ENCODE measurements around the gene SECTM1.
A peak's percentile ranks its signal among the peaks of the same experiment; 100 is the strongest.

SECTM1 gene

DNA sequence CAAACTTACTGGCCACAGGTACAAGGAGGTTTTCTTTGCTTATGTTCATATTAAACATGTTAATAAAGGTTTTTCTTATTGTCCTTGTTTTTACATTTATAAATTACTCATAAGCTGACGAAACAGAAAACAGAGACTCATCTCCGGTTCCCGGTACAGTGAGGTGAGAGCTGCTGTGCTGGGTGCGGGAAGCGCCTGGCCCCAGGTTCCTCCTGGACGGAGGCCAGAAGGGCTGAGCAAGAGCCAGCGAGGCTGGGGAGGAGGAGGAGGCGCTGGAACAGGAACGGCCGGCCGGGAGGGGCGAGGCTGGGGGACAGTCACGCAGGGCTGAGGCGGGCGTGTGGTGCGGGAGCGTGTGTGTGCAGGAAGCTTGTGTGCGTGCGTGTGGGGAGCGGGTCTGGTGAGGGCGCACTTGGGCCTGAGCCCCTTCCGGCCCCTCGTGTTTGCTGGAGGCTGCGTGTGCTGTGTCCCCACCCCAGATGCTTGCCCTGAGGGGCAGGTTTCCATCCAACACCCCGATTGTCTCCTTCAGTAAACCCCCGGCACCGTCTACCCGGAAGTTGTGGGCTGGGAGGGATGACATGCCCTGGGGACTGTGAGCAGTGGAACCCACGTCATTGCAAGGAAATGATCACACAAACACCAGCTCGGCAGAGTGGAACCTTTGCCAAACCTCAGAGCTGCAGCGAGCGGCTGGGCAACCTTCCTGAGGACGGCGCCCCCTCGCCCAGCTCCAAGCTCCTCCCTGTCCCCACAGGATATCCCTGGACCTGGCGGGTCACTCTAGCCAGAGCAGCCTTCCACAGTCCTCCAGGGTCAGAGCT is 35.6 kb downstream of the SECTM1 start:
- DNase-seq: no peak

DNA sequence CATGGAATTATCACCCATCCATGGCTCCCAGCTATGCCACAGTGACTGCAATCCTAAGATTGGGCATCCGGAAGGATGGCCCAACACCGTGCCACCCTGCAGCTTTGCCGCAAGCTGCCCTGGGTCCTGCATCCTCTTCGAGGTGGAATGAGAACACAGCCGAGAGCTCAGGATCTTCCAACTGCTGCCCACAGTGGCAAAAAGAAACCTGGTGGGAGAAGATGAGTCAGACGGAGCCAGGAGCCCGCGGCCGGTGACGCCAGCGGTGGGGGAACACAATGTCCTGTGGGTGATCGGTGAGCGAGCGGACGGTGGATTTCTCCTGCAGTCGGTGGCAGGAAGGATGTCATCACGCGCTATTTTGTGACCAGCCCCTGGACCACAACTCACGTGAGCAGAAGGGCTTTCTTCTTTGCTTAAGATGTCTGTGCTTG is 36.3 kb downstream of the SECTM1 start:
- DNase-seq: no peak

DNA sequence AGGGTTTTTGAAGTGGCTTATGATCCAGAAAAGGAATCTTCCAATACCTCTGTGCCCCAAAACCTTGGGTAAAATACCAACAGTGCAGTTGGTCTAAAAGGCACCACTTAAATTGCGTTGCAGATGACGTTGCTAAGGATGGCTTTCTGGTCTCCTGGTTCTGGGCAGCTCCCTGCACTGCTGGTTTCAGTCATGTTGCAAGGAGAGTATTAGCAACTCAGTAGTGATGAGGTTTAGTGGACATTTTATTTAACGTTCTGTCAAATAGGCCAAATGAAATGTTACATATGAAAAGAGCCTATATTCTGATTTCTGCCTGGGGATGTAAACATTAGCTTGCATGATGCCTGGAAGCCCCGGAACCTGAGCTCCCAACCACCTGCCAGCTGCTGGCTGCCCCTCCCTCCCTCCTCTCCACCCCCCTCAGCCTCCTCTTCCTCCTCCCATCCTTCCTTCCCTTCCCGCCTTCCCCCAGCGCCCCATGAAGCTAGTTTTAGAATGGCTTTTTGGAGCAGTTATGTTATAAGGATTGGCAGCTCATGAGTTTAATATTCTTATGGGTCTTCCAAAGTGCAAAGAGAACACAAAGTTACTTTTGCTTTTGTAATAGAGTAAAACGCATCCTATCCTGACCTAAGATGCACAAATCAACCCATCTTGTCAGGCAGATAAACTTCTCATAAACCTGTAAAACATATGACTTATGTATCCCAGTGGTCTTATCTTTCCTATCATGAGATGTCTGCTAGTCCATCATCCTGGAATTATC is 36.9 kb downstream of the SECTM1 start:
- no peak for DNase-seq

DNA sequence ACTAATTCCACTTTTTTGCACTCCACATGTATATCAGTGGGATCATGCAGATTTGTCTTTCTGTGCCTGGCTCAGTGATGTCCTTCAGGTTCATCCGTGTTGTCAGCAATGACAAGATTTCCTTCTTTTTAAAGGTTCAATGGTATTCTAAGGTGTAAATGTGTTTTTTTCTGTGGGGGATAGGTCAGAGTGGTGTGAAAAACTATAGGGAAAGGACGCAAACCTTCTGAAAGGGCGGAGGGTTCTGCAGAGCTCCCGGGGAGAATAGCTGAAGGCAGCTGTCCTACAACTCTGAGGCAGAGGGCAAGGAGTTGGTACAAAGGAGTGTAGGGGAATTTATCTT is 38.1 kb downstream of the SECTM1 start:
- DNase-seq: no peak

DNA sequence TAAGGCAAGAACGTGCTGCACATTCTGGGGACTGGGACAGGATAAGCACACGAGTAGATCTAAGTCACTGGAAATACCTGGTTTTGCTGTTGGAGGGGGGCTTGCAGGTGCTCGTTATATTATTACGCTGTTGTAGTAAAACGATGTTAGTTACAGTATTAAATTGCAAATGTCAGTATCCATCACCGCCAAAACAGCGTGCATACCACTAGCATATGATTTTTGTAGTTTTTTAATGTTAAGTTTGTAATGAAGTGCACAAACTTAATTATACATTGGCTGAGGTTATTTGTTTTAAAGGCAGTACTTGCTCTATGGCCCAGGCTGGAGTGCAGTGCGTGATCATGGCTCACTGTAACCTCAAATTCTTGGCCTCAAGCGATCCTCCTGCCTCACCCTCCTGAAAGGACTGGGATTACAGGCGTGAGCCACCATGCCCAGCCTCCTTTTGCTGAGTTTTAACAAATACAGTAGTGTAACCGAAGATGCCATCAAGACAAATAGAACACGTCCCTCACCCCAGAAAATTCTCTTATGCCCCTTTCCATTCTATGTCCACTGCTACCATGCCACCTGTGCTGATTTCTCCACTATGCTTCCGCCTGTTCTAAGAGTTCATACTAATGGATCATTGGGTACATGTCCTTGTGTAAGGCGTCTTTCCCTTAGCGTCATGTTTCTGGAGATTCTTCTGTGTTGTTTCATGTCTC is 39.3 kb downstream of the SECTM1 start:
- DNase-seq: no peak

DNA sequence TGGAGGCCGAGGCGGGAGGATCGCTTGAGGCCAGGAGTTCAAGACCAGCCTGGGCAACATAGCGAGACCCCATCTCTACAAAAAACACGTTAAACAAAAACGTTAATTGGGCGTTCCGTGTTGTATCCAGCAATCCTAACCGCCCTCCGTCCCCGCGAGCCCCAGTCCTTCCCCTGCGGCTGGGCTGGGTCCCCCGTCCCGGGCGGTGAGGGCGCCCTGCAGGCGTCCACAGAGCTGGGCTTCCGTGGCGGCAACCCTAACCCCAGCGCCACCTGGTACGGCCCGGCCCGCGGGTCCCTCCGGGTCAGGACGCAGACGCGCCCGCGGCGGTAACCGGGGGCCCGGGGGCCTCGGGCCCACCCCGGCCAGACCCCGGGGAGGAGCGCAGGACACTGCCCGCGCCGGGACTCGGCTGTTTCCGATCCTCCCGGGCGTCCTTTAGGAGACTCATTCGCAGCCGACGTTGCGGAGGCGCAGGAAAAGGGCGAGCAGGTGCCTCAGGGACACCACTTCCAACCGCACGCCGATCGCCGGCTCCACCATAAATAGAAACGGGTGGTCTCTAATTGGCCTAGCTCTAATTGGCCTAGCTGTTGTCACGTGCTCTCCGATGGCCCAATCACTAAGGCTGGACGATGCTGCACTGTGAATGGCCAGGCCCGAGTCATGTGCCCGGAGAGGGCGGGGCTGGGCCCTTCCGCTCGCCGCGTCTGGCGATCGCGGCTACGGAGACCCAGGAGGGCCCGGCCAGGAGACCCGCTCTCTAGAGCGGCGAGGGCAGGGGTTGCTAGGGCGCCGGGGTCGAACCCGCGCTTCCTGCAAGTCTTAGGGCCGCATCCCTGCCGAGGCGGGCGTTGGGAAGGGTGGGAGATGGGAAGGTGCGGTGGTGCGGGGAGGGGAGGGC is 41.1 kb downstream of the SECTM1 start:
- peak; percentile 94 for DNase-seq

DNA sequence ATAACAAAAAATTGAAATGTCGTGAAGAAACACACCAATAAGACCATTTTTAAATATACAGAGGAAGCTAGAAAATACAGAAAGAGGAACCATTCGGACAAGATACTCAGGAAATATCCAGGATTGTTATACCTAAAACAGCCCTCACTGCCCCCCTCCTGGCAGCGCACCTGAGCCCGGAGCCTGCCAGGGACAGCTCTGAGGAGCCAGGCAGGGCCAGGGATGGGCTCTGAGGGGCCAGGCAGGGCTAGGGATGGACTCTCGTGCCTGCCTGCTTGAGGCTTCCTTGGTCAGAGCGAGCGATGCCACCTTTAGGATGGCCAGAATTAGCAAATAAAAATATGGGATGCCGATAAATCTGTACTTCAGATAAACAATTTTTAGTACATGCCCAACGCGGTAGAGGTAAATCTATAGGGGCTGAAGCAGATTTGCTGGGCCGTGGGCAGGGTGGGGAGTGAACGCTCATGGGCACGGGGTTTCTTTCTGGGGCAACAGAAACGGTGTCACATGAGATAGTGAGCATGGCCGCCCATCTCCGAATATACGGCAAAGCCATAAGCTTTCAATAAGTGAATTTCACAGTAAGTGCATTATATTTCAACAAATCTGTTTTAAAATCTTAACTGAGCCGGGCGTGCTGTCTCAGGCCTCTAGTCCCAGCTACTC is 41.9 kb downstream of the SECTM1 start:
- no peak for DNase-seq

DNA sequence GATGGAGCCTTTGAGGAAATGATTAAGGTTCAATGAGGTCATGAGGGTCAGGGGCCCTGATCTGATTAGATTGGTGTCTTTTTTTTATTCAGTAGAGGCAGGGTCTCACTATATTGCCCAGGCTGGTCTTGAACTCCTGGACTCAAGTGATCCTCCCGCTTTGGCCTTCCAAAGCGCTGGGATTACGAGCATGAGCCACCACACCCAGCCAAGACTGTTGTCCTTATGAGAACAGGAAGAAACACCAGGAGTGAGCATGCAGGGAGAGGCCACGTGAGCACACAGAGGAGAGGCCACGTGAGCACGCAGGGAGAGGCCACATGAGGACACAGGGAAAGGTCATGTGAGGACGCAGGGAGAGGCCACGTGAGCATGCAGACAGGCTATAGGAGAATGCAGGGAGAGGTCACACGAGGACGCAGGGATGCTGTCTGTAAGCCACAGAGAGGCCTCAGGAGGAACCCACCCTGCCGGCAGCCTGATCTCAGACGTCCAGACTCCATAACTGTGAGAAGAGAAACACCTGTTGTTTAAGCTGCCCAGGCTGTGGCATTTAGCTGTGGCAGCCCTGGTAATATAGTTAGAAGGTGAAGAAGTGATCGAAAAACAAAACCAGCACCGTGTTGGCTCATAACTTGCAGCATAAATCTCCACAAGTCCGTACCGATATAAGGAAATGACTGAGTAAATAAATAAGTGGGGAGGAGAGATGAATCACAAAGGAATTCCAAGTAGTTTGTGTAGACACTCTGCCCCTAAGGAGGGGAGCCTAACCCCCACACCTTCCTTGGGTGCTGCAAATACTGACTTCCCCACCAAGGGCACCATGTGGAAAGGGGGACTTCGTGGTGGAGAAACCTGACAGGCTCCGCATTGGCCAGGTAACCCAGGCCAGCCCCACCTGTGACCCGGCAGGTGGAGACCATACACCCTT is 45.4 kb downstream of the SECTM1 start:
- DNase-seq: no peak

DNA sequence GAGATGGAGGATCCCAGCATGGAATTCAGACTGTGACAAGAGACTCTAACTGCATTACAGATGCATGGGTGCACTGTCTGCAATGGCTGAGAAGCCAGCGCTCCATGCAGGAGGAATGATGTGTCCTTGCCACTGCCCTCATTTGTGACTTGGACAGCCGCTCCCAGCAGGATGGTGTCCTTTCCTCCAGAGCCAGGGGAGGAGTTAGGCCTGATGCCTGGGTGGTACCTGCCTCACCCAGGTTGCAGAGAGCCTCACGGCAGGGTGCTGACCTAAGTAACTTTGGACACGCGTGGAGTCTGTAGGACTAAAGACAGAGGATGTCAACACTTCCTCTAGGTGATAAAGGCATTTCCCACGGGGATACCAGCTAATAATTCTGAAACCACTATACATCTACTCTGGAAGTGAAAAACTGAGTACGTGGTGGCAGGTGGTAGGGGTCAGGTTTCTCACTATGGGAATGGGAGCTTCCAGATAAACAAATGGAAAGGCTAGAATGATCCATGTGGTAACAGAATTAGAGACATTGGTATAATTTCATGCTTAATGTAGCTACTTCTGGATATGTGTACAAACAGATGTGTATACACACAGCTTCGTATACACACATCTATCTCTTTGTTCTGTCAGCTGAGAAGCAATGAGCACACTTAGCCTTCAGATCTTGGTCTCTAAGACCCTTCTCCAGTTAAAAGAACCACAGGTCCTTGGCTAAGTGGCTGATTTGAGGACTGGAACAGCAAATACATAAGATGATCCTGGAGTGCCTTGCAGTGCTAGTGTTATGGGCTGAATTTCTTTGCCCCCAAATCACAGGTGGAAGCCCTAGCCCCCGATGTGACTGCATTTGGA is 46.3 kb downstream of the SECTM1 start:
- no peak for DNase-seq

DNA sequence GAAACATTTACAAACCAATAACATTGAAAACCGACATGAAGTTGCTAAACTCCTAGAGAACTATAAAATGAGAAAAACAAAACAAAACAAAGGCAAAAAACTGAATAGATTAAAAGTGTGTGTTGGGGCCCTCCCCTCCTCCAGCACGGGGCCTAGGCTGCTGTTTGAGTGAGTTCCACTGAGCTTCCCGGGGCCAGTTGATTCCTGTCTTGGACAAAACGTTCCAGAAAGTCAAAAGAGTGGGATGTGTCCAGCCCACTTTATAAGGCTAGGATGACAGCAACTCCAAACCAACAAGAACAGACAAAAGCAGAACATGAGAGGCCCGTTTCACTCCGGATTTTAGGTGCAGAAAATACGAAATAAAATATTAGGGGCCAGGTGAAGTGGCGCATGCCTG is 48.4 kb downstream of the SECTM1 start:
- no peak for DNase-seq

DNA sequence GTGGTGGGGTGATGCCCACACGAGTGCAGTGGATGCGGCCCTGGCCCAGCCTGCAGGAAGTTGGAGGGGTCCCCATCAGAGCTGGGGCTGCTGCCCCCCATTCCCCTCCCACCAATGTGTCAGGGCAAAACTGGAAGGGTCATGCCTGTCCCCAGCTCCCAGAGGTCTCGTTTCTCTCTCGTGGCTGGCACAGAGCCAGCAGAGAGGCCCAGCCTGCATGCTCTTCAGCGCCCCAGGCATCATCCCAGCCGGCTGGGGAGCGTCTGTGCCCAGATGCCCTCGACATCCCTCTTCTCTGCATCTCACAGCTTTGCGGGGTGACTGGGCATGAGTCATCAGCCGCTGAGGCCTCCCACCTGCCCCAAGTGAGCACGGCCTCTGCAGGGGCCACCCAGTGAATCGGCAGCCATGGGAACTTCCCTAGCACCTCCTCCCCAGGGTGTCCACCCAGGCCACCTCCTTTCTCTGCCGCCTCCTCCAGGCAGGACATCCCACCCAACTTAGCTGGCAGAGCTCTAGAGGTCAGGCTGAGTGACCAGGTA is 50.3 kb downstream of the SECTM1 start:
- DNase-seq: peak; percentile 54

DNA sequence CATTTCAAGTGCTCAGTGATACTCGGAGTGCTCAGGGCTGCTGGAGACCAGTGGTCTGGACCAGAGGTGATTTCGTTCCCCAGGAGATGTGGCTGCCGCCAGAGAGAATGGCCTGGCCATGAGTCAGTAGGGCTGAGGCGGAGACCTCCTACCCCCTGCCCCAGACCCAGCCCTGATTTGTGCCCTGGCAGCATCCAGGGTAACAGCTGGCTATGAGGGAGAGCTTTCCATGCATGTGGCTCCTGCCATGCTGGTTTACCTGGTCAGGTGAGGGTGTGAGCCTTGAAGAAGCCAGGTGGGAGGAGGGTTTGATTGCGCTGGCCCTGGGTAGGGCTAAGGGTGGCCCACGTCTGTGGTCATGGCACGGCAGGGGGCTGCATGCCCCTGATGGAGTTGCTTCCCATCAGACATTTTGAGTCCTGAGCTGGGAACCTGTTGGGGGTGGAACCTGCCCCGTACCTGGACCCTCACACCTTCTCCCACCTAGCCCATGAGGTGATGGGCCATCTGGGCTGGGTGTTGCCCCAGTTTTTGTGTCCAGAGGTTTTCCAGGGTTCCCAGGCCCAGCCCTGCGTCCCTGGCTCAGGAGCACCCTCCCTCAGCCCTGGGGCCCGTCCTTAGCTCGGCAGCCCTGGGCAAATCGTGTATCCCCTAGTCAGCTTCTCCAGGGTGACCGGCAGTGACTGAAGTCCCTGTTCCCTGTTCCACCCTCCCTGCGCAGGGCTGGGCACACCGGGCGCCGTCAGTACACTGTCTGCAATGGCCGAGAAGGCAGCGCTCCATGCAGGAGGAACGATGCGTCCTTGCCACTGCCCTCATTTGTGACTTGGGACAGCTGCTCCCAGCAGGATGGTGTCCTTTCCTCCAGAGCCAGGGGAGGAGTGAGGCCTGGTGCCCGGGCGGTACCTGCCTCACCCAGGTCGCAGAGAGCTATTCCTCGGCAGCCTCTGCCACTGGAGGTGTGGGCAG is 51.0 kb downstream of the SECTM1 start:
- no peak for DNase-seq

DNA sequence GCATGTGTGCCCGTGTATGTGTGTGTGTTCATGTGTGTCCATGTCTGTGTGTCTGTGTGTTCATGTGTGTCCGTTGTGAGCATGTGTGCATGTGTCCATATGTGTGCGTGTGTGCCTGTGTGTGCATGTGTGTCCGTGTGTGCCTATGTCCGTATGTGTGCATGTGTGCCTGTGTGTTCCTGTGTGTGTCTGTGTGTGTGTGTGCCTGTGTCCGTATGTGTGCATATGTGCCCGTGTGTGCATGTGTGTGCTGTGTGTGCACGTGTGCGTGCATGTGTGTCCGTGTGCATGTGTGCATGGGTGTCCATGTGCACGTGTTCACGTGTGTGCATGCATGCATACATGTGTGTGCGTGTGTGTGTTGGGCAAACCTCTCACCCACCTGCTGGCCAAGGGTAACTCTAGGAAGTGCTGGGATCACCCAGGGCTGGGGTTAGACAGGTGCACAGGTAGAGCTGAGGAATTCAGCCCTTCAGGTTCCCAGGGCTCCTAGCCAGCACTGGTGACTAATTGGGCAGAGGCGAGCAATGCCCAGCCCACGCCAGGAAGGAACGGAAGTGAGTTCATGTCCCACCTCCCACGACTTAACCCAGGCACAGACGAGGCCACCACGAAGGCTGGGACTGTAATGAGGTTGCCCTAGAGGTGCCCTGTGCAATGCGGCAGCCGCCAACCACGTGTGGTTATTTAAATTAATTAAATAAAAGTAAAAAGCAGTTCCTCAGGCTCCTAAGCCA is 51.9 kb downstream of the SECTM1 start:
- no peak for DNase-seq

DNA sequence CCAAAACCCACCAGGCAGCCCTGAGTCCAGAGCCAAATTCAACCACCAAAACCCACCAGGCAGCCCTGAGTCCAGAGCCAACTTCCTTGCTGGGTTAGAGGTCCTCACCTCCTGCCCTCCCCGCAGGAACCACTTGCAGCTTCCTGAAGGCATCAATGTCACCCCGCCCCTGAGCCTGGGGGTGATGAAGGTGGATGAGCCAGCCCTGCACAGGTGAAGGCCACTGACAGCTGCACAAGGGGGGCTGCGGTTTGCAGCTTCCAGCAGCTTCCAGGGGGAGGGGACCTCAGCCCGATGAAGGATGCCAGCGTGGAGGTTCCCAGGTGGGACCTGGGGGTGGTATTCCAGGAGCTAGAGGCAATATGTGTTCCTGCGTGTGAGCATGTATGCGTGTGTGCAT is 52.5 kb downstream of the SECTM1 start:
- no peak for DNase-seq

DNA sequence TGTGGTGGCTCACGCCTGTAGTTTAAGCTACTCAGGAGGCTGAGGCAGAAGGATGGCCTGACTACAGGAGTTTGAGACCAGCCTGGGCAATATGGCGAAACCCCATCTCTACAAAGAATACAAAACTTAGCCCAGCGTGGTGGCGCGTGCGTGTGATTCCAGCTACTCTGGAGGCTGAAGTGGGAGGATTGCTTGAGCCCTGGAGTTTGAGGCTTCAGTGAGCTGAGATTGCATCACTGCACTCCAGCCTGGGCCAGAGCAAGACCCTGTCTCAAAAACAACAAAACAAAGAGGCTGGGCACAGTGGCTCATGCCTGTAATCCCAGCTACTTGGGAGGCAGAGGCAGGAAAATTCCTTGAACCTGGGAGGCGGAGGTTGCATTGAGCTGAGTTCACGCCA is 53.0 kb downstream of the SECTM1 start:
- DNase-seq: no peak

DNA sequence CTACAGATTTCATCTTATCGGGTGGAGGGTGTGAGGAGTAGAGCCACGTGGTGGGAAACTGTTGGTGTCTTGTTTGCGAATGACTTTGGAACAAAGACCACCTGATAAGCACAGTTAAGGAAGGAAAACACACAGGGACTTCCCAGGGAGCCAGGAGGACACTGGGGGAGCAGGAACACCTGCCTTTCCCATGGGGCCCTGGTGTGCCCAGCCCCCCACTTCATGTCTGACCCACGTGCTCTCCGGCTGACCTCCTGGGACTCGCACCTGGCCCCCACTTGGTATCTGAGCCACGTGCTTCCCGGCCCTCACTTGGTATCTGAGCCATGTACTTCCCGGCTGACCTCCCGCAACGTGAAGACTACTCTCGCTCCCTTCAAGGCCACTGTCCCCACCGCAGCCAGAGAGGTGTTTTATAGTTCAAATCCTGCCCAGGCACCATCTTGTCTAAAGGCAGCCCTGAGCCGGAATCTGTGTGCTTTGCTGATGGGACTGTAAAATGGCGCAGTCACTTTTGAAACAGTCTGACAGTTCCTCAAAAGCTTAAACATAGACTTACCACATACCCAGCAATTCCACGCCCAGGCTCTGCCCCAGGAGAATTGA is 54.7 kb downstream of the SECTM1 start:
- no peak for DNase-seq

DNA sequence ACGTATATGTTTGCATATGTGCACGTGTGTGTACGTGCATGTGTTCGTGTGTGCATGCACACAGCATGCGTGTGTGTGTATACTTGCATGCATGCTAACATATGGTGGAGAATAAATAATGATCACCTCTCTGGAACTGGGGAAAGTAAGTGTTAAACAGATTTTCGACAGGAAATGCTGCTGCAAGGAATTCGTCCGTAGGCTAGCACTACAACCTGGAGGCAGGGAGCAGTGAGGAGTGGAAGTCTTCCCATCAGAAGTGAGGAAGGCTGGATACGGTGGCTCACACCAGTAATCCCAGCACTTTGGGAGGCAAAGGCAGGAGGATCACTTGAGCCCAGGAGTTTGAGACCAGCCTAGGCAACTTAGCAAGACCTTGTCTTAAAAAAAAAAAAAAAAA is 55.3 kb downstream of the SECTM1 start:
- DNase-seq: no peak

Measured in NCI-H2107 (cell line).